CMK (cell line): ENCODE data around the gene ARSJ.

Experiments
- DNase-seq: peaks from one replicate; pipeline ENCODE4 v3.0.0-alpha.2; 2010; ENCODE audit warnings: low read depth

The ARSJ gene

GRCh38 chr4:113899271-113900070, 80.0 kb downstream of the ARSJ start:
- DNase-seq = no peak

- no peak for DNase-seq
Measured at GRCh38 chr4:113893546-113893945, 85.9 kb downstream of the ARSJ start.

- no peak for DNase-seq
Measured at GRCh38 chr4:113888006-113888405, 91.4 kb downstream of the ARSJ start.

- no peak for DNase-seq
Measured at GRCh38 chr4:113885291-113885690, 94.2 kb downstream of the ARSJ start.

GRCh38 chr4:113884655-113885054, 94.8 kb downstream of the ARSJ start:
- no peak for DNase-seq

GRCh38 chr4:113882668-113883067, 96.8 kb downstream of the ARSJ start:
- no peak for DNase-seq

- DNase-seq = no peak
Measured at GRCh38 chr4:113881256-113881655, 98.2 kb downstream of the ARSJ start.

- no peak for DNase-seq
Measured at GRCh38 chr4:113880240-113881028, 99.0 kb downstream of the ARSJ start.

GRCh38 chr4:113878668-113879067, 100.8 kb downstream of the ARSJ start:
- no peak for DNase-seq

GRCh38 chr4:113874480-113874879, 105.0 kb downstream of the ARSJ start:
- no peak for DNase-seq

- no peak for DNase-seq
Measured at GRCh38 chr4:113873508-113873907, 105.9 kb downstream of the ARSJ start.

- no peak for DNase-seq
Measured at GRCh38 chr4:113872426-113873260, 106.8 kb downstream of the ARSJ start.

GRCh38 chr4:113871080-113871479, 108.4 kb downstream of the ARSJ start:
- no peak for DNase-seq

- no peak for DNase-seq
Measured at GRCh38 chr4:113869743-113870375, 109.6 kb downstream of the ARSJ start.

- no peak for DNase-seq
Measured at GRCh38 chr4:113866611-113867010, 112.8 kb downstream of the ARSJ start.

- DNase-seq = no peak
Measured at GRCh38 chr4:113858924-113859323, 120.5 kb downstream of the ARSJ start.

- DNase-seq = no peak
Measured at GRCh38 chr4:113851816-113852215, 127.6 kb downstream of the ARSJ start.
